GM19467 (cell line): ENCODE data around the gene ZC3H8.
"Not testable (repeated sequence)": the region's sequence is repeated elsewhere in the genome, so short reads cannot be mapped to it uniquely, and the experiment has no call there.

ENCODE experiments used
- ATAC-seq: cut with Tn5 transposase; IDR thresholded peaks from one replicate; pipeline ENCODE4 v1.9.1; 2021; ENCODE audit warnings: mild to moderate bottlenecking, moderate library complexity; ENCODE audit not compliant: unreplicated experiment

ZC3H8 gene

DNA sequence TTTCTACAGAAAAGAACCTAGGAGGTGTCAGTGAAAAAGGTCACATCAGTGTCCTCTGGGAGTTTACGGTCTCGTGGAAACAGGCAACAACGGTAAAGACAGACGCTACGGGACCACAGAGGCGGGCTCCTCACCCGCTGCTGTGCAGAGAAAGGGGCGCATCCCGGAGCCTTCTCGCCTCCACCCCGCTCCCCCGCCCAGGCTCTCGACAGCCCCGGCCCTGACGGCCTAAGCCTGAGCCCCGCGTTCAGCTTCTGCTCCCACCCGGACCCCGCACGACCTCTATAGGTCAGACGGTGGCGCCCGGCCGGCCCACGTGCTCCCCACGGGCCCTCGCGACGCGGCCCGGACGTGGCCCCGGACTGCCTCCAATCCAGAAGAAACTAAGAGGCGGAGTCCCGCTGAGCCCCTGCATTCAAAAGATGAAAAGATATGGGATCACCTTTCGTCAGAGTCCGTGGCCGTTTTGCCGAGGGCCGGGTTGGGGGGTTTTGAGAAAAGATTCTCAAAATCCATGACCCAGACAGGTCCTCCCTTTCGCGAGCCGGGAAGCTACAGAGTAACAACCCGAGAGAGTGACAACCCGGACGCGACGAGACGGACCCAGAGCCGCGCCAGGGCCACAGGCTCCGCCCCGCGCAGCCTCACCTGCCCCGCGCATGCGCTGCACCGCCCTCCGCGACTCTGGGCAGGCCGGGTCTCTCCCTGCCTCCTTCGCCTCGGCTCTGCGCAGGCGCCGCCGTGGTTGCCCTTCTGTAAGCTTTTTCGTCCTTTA lies at the start of gene ZC3H8:
ZC3H8 (minus strand) TSS at position 577 of the 775 bp plus-strand sequence; CDS start at position 516, 61 bp downstream.
- ATAC-seq, result peak; percentile 87

DNA sequence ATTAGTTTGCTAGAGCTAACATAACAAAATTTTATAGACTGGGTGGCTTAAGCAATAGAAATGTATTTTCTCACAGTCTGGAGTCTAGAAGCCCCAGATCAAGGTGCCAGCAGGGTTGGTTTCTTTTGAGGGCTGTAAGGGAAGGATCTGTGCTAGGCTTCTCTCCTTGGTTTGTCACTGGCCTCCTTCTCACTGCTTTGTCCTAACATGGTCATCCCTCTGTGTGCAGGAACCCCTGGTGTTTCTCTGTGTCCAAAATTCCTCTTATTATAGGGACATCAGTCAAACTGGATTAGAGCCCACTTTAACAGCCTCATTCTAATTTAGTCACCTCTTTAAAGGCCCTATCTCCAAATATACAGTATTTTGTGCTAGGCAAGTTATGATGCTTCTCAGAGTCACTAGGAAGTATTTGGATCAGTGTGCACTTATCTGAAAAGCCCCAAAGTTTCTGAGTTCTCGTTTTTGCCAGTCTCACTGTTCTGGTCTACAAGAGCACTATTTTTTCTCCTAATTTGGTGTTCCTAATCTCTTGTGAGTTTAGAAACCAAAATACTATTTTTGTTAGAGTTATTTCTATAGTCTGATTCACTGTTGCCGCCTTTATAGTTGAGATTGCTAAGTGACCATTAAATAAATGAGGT lies 49.6 kb upstream of the ZC3H8 start:
- no peak for ATAC-seq

DNA sequence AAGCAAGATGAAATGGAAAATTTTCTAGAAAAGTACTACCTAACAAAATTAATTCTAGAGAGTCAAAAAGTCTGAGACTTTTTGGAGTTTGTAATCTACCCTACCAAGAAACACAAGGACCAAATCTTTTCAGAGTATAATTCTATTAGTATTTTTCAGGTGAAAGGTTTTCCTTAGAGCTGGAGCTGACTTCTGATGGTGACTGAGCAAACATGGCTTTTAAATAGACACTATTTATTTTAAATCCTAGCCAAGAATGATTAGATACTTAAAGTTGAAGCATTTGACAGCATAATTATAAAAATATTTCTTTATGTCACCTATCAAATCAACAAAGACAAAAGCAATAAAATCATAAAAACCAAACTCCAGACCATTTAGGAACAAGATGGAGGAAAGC lies 47.1 kb upstream of the ZC3H8 start:
- ATAC-seq, result no peak

DNA sequence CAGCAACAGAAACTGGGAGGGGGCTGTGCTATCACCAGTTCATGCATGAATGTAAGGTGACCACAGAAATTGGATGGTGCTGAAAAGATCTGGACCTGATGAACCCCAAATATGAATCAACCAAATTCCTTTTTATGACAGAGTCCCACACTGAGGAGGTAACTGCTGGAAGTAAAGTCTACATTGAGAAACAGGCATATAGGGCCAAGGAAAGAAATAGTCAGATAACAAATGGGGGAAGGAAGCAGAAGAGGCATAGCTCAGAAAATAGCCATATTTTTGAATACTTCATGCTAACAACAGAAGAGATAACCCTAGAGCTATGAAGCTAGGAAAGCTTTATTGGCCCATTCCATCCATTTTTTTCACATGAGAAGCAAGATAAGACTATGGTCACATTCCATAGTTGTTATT lies 46.3 kb upstream of the ZC3H8 start:
- ATAC-seq, result no peak

DNA sequence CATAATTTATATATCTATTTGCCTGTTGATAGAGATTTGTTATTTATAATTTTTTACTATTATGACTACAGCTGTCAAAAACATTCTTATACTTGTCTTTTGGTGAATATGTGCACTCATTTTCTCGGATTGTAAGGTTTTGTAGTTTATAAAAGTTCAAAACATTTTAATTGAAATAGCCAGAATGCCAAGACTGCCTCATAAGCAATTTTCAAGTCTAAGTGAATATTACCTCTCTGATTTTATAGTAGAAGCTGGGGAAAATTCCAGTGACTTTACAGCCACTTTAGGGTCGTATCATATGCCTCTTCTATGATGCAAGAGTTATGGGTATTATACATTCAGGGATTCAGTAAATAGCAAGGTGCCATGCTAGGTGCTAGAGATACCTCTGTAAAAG lies 41.6 kb upstream of the ZC3H8 start:
- no peak for ATAC-seq

DNA sequence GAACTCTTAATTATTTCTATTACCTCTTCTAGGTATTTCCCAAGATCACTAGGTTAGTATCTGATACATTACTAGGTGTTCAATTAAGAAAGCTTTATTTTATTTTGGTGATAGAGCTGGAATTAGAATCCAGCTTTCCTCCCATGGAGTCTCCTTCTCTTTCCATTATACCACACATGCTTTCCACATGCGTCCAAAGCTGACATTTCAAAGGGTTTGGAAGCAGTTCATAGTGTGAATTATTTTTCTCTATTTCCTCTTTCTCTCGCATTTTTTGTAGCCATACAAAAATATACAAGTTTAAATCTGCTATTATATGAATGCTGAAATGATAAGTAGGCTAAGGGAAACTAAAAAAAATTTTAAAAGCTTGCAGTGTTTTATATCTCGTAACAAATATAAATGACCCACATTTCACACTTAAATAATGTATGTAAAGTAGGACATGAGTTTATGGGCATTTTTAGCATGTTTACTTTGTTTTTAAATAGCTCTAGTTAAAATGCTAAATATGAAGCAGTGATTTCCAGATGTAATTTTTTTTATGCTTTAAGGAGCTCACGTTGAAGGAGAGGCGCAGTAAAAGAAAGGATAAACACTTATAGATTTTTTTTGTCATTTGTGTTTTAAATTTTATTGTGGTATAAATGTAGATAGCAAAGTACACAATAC lies 40.7 kb upstream of the ZC3H8 start:
- no peak for ATAC-seq

DNA sequence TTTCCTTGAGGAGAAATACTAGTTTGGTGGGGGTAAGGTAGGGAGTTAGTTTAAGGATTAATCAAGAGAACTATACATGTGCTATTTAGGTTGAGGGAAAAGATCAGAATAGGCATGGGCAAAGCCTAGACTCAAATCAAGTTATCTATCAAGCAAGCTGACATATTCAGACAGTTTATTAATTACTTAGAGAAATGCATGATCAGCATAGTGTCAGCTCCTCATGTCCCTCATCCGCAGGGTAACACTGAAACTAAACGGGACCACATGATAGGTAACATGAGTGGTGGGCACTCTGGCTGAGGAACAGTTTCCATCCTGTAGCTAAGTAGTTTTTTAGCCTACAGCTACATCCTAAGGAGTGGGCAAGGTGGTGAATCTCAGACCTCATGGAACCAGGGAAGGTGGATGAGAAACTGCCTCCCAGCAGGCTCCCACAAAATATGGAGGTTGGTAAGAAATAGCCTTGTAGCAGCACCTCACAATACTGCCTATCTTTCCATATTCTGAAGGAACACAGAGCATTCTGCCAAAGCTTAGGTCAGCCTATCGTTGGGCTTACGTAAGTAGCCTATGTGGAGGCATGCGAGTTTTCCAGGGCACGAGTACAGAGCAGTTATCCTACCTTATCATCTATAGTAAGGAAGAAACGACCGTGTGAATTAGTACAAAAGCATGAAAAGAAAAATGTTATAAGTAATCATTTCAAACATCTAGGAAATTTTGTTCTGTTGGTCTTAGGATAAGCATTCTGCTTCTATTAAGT lies 39.0 kb upstream of the ZC3H8 start:
- no peak for ATAC-seq

DNA sequence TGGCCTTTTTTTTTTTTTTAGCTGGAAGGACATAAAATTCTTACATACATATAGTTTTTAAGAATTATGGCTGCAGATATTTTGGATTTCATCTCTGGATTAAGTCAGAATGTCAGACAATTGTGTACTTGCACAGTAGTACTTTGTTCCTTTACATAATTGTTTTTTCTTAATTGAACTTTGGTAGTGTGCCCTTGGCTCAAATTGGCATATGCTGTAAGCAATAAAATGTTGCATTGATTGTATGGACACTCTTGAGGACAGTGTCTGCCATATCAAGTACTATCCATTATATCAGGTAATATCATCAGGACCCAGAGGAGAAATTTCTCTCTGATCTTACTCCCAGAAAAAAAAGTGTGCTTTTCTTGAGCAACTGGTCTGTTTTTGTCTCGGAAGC lies 35.8 kb upstream of the ZC3H8 start:
- no peak for ATAC-seq

DNA sequence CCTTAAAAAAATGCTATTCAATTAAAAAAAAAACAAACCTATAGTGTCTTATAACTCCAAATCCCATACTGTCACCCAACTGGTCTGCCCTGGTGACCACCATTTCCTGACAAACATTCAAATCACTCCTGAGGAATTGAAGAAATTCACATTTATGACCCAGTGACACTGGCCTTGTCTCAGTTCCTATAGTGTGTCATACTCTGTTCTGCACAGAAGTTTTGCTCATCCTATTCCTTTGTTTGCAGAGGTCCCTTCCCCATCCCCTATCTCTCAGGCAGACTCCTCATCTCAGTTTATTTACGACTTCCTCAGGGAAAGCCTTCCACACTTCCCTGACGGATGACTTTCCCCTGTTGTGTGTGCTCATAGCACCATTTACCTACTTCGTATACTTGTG lies 35.2 kb upstream of the ZC3H8 start:
- no peak for ATAC-seq

DNA sequence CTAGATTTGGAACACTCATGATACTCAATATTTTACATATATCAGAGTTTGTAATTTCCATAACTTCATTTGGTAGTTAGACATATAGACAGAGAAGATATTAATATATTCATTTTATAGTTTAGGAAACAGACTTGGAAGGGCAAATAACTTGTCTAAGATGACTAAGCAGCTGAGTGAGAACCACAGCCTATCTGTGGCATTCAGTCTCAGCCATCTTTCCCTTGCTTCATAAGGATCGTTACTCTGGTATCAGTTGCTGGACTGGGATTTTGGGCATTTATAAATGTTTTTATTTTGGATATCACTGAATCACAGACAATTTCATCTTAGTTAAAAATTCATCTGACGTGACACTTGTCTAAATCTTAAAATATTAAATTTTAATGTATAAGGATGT lies 28.7 kb upstream of the ZC3H8 start:
- ATAC-seq, result not testable (repeated sequence)

DNA sequence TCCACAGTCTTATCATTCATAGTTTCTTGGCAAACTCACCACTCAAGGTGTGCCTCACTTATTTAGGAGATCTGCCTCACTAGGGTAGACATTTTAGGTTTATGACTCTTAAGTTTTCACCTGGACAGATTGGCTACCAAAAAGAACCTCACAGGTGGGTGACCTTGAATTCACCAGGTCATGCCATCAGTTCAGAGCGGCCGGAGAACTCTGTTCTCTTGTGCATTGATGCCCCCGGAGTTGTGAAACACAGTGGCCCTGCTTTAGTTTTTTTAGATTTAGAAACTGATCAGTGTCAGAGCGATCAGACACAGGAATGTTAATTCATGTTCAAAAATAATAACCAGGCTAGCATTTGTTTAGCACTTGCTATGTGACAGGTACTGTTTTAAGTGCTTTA lies 27.2 kb upstream of the ZC3H8 start:
- not testable (repeated sequence) for ATAC-seq

DNA sequence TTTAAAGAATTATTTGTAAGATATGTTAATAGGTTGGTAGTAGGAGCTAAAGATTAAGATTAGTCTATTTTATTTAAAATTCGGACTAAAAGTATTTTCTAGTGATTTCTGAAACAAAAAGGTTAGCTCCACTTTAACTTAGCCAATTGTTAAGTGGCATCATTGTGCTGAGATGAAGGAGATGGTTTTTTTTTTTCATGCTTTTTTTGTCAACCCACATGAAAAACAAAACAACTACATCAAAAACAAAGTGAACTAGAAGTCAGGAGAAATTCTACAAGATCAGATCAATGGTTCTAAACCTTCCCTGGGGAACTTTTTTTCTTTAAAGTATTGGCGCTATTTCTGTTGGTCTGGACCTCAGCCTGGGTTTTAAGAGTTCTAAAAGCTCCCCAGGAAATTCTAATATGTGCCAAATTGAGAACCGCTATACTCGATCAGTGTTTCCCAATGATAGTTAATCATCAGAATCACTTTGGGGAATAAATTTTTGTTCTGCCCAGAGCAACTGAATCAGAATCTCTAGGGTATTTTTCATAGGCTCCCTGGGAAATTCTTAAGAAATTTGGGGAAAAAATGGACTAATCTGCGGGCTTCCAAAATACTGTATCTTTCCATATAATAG lies 22.9 kb upstream of the ZC3H8 start:
- ATAC-seq, result no peak

DNA sequence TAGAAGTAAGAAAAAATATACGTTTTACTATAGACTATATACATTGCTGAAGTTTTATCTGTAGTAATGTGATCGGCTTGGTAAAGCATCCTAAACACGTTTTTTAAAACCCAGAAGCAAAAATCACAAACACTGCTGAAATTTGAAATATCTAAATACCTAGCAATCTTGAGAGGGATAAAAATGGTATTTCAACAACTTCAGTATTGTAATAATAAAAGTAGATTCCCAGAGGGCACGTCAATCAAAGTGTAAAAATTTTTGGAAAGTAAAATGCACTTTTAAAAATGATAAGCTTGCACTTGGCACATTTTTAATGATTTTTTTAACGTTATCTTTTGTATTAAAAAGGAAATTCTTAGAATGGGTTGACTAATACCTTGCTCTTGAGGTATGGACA lies 22.1 kb upstream of the ZC3H8 start:
- ATAC-seq, result no peak

DNA sequence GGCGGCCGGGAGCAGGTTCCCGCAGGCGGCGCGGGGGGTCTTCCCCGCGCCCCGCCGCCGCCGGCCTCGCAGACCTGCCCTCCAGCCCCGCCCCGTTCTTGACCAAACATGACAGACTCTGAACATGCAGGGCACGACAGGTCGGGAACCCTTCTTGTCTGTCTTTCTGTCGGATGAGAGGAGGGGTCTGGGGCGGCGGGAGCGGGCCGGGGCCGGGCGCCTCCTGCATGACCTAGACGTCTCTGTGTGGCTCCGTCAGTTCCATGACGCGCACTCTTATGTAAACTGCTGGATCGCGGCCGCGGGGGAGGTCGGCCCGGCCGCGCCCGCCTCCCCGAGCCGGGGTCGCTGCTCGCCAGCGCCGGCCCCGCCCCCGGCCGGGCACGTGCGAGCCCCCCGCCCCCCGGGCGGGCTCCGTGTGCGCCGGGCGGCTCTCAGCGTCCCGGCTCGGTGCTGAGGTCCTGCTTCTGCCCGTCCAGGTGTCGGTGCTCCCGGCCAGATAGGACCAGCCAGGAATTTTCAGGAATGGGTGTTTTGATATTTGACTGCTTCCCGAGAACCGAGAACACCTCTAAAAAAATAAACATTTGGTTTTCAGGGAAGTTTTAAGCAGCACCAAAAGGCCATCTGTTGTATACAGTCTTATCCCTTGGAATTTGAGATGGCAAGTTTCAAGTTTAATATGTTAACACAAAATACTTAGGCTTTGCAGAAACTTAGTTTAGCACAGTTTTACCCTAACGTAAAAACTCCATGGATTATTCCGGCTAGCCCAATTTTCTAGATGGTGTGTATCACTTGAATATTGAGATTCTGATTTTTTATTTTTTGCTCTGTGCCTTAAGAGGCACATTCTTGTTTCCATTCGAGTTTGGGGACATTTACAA lies 21.3 kb upstream of the ZC3H8 start:
- ATAC-seq, result peak; percentile 47

DNA sequence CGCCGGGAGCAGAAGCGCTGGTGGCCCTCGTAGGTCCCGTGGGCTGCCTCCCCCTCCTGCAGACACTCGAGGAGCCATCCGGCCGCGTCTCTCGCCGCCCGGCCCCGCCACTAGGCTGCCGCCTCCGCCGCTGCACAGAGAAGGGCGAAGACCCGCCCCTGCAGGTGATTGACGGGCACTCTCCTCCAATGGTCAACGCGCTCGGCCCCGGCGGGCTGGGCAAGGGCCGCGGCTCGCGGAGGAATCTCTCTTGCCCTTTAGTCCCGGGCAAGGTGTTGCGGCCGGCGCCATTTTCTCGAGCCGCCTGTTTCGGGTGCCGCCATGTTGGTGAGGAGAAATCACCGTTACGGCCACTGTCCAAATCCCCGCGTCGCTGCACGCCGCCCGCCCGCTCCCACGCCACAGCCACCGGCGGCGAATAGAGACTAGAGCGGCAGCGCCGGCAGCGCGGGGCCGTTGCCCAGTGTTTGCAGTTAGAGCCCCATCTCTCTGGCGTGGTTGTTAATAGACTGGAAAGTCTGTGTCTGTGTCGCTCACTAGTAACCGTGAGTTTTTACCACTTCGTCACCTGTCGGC lies 20.6 kb upstream of the ZC3H8 start, which contains the start of gene ZC3H6:
ZC3H6 (plus strand) TSS at position 287 of the 576 bp plus-strand sequence. CDS start 398 bp downstream, outside the sequence.
- peak; percentile 93 for ATAC-seq

DNA sequence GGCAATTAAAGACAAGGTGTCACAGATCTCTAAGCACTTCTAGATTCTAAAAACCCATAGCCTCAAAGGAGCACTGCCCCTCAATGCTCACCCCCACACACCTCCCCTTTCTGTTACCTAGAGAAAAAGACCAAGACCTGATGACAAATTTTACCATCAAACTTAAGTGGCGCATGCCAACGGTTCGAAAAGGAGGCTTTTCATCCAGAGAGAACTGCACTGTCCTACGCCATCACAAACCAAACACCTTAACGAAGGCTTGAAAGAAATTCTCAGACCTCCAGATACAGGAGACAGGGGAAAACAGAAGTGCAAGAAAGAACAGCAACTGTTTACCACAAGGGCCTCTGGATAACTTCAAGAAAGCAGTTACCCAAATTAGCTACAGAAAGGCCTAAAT lies 18.5 kb upstream of the ZC3H8 start:
- ATAC-seq, result no peak

DNA sequence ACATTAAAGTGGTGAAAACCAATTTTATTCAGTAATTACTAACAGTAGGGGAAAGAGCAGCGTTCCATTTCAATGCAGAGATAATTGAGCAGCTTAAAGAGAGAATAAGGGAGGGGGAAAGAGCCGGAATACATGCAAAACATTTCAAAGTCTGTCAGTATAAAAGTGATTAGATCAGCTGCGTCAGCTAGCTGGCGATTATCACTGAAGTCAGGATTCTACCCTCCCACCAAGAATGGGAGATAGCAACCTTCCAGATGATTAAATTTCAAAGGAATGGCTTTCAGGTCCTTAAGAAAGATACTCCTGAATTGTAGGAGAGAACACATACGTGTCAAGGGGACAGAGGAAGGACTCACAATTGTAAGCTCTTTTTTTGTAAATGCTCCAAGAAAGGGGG lies 17.8 kb upstream of the ZC3H8 start:
- ATAC-seq, result no peak

DNA sequence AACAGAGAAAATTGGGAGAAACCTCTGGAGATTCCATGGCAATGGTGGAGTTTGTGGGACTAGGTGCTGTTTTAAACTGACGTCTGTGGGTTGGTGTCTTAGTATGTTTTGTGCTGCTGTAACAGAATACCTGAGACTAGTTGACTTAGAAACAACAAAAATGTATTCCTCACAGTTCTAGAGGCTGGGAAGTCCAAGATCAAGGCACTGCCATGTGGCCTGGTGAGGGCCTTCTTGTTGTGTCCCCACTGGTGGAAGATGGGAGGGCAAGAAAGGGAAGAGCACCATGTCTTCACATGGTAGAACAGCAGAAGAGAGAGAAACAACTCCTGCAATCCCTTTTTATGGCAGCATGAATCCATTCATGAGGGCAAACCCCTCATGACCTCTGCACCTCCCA lies 13.7 kb upstream of the ZC3H8 start:
- no peak for ATAC-seq

DNA sequence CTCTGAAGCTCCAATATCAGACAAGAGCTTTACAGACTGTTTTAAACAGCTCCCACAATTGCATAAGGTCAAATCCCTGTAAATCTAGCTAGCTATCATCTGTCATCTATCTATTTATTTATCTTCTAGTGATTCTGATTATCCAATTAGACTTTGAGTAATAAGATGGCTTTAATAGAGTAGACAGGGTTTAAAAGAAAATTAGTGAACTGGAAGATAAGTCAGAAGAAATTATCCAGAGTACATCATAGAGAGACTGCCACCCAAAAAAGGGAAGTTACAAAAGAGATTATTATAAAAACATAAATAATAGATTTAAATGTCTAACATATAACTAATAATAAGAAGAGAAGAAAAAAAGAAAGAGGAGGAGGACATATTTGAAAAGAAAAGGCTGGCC lies 8.0 kb upstream of the ZC3H8 start:
- ATAC-seq, result no peak

DNA sequence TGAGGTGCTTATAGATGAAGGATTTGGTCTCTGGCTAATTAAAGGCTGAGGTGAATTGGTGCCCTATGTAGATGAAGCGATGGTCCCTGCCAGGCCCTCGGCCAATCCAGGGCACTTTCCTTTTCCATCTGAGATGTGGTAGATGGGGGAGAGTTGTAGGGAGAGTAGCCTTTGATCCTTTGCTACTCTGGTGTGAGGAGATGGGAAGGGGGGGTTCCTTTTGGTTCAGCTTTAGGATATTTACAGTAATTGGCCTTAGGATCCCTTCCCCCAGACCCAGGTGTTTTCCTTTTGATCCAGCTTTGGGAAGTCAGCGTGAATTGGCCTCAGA lies 5.4 kb upstream of the ZC3H8 start:
- no peak for ATAC-seq
